OCI-LY3 (cell line): ENCODE data around the gene MAST1.

Source experiments
- CTCF ChIP-seq: fragments of 200-600, 300-600 bp; sonication (generic); IDR thresholded peaks from 2 replicates; pipeline ENCODE4 v1.5.1; 2014; ENCODE audit warnings: antibody characterized with exemption, low read length, low read depth
- EZH2phosphoT487 ChIP-seq: fragments of 200-600 bp; shearing (Covaris generic); IDR thresholded peaks from 2 replicates; pipeline ENCODE4 v1.6.1; 2018; ENCODE audit warnings: antibody characterized with exemption, mixed run types, low read depth

- TF ChIP-seq CTCF (no peak), EZH2phosphoT487 (no peak)
Measured at GRCh38 chr19:12789098-12789903, 49.0 kb upstream of the MAST1 start.
